GM21367 (cell line): ENCODE data around the gene COG7.

ENCODE experiments used
- ATAC-seq: cut with Tn5 transposase; IDR thresholded peaks from one replicate; pipeline ENCODE4 v1.9.1; 2021; ENCODE audit not compliant: unreplicated experiment

Gene COG7

GRCh38 chr16:23362460-23363317 lies 90.3 kb downstream of the COG7 start:
- ATAC-seq, result no peak

GRCh38 chr16:23359092-23359760 lies 93.8 kb downstream of the COG7 start:
- ATAC-seq, result no peak

GRCh38 chr16:23357761-23358290 lies 95.2 kb downstream of the COG7 start:
- ATAC-seq, result no peak

DNA sequence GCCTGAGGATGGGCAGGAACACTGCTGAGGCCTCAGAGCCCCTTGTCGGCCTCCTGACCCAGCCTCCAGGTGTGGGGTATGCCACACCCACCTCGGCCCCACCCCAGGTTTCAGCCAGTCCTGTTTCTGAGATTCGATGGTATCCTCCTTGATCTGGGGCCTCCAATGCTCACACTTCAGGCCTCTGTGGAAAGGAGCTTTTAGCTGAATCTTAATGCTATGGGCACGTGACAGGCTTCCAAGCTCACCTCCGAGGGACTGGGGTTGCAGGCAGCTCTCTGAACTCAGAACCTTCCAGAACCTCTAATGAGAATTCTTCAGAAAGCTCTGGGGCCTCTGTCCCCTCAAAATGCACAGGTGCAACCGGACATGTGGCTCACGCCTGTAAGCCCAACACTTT lies 96.0 kb downstream of the COG7 start:
- no peak for ATAC-seq

DNA sequence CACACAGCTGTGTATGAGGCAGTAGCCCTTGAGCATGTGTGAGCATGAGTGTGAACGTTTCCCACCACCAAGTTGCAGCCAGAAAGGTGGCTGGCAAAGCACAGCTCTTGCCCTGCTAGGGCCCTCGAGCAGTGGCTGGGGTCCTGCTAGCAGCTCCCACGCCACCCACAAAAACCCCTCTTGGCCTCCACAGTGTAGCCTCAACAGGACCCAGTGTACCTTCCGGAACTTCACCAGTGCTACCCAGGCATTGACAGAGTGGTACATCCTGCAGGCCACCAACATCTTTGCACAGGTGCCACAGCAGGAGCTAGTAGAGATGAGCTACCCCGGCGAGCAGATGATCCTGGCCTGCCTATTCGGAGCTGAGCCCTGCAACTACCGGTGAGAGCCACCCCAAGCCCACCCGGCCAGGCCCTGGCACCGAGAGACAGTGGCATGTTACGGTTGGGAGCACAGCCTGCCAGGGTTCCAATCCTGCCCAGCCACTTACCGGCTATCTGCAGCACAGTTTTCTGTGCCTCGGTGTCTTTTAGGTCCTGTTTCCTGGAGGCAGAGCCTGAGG lies 97.8 kb downstream of the COG7 start:
- no peak for ATAC-seq

GRCh38 chr16:23354246-23354645 lies 98.7 kb downstream of the COG7 start:
- ATAC-seq, result no peak

GRCh38 chr16:23353440-23353839 lies 99.5 kb downstream of the COG7 start:
- ATAC-seq, result no peak

DNA sequence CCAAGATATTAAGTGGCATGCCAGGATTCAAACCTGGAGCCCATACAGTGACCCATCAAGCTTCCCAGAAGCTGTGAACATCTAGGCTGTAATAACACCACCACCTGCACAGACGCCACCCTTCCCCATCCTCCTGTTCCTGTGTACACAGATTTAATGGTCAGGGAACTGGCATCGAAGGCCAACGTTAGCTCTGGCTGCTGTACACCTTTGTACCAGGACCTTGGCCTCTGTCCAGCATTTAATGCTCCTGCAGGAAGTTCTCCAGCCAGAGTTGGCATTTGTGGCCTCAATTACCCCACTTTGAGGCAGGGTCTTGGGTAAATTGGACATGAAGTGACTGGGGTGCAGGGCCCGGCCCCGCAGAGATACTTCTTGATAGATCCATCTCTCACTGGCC lies 101.6 kb downstream of the COG7 start:
- no peak for ATAC-seq

GRCh38 chr16:23348579-23349469 lies 104.2 kb downstream of the COG7 start:
- ATAC-seq, result no peak

DNA sequence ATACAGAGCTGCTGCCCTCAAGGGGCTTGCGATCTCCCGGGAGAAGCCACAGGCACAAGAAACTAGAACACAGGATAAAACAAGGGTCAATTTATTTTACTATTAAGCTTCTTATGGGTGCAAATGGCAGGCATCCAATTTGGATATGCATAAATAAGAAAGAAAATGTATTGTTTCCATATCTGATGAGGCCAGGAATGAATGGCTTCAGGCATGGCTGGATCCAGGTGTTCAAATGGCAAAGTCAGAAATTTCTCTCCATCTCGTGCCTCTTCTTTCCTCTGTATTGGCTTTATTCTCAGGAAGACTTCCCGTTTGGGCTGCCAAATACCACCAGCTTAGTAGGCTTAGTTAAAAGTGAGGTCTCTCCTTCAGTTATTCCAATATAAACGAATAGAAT lies 107.8 kb downstream of the COG7 start:
- ATAC-seq, result no peak

GRCh38 chr16:23343643-23344612 lies 109.1 kb downstream of the COG7 start:
- ATAC-seq, result no peak

DNA sequence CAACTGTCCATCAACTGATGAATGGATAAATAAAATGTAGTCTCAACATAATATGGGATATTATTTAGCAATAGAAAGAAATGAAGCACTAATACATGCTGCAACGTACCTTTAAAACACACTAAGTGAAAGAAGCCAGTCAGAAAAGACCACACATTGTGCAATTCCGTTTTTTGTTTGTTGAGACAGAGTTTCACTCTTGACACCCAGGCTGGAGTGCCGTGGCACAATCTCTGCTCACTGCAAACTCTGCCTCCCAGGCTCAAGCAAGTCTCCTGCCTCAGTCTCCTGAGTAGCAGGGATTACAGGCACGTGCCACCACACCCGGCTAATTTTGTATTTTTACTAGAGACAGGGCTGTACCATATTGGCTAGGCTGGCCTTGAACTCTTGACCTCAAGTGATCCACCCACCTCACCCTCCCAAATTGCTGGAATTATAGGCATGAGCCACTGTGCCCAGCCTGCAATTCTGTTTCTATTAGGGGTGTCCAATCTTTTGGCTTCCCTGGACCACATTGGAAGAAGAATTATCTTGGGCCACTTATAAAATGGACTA lies 110.8 kb downstream of the COG7 start:
- ATAC-seq, result no peak

DNA sequence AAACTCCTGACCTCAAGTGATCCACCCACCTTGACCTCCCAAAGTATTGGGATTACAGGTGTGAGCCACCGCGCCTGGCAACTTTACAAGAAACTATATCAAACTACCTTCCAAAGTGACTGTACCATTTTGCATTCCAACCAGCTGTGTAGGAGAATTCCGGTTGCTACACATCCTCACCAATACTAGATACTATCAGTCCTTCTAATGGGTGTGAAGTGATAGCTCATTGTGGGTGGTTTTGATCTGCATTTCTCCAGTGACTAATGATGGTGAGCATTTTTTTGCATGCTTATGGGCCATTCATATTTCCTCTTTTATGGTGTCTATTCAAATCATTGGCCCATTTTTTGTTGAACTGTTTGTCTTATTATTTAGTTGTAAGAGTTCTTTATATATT lies 113.2 kb downstream of the COG7 start:
- ATAC-seq, result no peak
